Activated CD4-positive, alpha-beta T cell treated with anti-CD3 and anti-CD28 coated beads for 24 hours (primary cell): Measurements from ENCODE around the gene GPD1.

ENCODE experiments used
- DNase-seq, 2 donors: peaks; one replicate each; pipeline ENCODE4 v3.0.0-alpha.2; 2020; ENCODE audit warnings: low read depth in 2 of 2

GPD1 gene

DNA sequence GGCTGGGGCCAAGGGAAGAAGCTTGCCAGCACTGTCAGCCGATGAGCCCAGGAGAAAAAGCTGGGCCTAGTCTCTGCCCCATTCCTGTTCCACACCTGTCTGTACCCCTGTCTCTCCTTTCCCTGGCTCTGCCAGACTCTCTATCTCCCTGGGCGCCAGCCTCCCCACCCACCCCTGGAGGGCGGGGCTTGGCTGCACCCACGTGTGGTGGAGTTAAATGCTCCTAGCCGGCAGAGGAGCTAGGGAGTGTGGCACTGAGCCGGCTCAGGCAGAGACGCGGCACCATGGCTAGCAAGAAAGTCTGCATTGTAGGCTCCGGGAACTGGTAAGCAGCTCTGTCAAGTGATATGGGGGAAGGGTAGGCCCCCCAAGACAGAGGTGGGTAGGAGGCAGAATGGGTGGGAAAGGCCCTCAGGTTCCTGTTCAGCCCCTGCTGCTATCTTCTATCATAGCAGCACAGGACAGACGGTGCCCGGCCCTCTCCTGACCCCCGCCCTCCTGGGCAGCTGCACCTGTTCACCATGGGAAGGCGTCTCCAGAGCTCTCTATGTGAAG is at the start of gene GPD1:
Gene GPD1, plus strand, starts transcription at position 242 of the 555 bp plus-strand sequence. Its CDS starts 43 bp downstream, at position 285.
- no peak for DNase-seq

DNA sequence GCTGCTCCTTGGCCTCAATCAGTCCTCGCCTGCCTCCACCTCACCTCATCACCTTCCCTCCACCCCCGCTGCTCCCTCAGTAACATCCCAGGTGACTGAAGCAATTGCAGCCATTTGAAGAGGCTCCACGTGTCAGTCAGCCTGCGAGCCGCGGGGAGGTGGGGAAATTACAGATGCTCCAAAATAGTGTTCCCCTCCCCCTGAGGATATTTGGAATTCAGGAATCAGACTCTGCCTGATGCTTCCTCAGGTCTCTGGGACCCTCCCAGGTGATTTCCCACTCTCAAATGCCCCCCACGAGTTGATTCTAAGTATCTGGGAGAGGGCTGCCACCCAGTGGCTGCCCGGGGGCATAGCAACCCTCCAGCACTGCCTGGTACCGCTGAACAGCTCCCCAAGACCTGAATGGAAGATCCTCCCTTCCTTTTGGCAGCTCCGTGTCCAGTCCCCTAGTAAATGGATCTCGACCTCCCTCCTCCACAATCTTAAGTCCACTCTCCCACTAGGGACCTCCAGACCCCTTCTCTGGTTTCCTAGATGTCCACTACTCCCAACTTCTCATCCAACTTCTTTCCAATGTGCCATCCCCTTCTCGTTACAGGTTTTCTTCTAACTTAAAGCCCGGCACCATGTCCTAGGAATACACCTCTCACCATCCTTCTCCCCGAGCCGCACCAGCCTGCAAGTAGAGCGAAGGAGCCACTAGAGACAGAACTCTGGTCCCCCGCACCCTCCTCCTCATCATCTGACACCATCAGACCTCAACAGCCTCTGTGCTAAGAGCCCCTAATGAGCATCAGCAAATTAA is 47.8 kb upstream of the GPD1 start:
- peak; percentile 49 to 53 for DNase-seq

DNA sequence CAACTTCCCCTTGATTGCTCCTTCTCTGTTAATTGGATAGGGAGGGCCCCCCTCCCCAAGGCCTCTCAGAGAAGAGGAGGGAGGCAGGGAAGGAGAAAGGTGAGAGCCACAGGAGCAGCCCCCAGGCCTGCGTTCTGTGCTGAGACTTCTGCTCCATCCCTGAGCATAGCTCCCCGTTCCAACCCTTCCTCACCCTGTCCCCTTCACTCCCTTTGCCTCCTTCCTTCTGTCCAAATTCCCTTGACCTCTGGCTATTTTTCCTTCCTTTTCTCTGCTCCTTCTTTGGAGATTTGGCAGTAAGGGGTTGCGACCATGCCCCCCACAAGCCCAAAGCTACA is 47.2 kb upstream of the GPD1 start:
- DNase-seq = no peak

DNA sequence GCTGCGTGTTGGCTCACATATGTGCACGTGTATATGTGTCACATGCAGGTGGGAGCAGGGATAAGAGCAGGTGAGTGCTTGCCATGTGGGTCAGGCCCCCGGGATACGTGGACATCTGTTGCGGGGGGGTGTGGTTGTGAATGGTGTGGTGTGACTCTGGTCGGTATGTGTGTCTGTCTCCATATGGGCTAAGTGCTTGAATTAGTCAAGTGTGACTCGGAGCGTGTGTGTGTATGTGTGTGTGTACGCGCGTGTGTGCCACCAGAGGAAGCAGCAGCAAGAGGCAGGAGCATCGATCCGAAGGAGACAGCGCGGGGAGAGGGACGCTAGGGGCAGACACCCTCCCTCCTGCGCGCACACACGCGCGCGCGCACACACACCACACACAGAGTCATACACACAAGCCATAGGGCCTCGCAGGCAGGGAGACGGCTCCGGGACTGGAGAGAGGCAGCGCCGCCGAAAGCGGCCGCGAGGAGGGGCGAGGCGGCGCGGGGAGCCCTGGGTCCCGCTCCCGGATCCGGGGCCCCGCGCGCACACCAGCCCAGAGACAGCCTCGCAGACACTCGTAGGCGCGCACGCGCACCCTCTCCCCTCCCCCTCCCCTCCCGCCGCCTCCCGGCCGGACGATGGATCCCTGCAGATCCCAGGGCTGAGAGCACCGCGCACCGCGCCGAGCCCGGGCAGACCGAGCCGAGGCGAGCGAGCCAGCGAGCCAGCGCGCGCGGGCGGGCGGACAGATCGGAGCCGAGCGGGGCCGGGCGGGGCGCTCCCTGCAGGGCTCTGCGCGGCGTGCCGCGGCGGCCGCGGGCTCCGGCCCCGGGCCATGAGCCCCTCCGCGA is 46.6 kb upstream of the GPD1 start, which contains the start of gene ASIC1:
Gene ASIC1, plus strand, starts transcription at position 597 of the 842 bp plus-strand sequence. CDS start 1,171 bp downstream, outside the sequence.
- peak; percentile 18 to 38 for DNase-seq

DNA sequence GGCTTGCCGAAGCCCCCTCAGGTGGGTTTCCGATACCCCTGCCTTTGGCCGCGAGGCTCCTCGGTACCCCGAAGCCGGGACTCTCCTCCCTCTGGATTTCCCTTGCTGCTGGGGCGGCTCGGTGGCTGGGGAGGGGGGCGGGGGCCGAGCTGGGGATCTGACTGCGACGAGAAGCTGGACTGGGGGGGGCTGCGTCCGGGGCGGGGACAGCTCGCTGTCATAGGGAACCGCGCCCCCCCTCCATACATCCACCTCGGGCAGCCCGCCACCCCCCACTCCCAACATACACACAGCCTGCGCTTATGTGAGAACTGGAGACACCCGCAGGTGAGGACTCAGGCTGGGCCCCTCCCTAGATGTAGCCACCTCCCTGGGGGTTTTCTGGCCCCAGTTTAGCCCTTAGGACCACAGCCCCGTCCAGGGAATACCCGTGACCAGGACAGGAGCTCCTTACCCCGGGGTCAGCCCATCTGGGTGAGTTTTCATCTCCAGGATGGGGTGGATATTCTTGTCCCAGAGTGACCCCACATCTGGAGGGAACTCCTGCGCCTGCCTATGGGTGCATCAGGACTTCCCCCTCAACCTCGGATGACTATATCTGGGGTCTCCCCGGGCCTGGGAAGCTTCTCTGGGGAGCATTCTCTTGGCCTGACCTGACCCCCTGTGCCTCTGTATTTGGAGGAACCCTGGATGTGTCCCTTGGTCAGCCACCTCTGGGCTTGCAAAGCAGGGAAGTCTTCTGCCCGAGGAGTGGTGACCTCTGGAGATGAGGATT is 45.7 kb upstream of the GPD1 start:
- DNase-seq = no peak

DNA sequence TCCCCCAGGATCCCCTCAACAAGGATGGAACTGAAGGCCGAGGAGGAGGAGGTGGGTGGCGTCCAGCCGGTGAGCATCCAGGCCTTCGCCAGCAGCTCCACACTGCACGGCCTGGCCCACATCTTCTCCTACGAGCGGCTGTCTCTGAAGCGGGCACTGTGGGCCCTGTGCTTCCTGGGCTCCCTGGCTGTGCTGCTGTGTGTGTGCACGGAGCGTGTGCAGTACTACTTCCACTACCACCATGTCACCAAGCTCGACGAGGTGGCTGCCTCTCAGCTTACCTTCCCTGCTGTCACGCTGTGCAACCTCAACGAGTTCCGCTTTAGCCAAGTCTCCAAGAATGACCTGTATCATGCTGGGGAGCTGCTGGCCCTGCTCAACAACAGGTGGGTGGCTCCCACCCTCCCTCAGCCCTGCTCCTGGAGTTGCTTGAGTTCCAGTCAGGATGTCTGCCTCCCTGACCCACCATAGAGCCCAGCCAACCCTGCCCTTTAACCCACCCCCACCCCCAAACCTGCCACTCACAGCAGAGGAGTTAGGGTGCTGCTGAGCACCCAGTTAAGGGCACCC is 45.0 kb upstream of the GPD1 start:
- no peak for DNase-seq

DNA sequence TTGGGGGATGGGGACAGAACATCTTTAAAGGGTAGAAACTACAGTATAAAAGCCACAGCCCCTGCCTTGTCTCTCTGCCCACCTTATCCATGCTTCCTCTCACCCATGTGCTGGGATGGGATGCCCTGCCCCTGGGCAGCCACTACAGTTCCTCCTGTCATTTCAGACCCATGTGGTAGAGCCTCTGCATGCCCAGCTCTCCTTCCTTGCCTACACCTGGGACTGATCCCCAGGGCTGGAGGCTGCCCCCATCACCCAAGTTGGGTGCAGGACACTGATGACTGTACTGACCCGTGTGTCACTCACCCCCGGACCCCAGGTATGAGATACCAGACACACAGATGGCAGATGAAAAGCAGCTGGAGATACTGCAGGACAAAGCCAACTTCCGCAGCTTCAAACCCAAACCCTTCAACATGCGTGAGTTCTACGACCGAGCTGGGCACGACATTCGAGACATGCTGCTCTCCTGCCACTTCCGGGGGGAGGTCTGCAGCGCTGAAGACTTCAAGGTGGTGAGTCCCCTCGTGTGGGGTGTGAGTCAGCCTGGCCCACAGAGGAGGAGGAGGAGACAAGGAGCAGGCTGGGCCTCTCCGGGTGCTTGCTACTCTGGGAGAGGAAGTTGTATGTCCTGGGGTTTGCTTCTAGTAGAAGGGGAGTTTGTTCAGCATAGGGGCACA is 44.2 kb upstream of the GPD1 start:
- DNase-seq = peak; percentile 34 to 35

DNA sequence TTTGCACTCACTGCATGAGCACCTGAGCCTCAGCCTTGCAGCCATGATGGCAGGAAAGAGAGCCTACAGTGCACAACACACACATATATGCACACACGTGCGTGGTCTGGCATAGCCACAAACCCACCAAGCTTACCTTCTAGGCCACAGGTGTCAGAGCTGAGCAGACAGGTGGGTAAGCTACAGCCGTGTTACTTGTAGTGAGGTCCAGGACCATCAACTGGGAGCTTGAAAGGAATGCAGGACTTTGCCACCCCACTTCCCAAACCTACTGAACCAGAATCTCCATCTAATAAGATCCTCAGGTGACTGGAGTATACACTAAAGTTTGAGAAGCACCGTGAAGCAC is 43.7 kb upstream of the GPD1 start:
- DNase-seq = no peak

DNA sequence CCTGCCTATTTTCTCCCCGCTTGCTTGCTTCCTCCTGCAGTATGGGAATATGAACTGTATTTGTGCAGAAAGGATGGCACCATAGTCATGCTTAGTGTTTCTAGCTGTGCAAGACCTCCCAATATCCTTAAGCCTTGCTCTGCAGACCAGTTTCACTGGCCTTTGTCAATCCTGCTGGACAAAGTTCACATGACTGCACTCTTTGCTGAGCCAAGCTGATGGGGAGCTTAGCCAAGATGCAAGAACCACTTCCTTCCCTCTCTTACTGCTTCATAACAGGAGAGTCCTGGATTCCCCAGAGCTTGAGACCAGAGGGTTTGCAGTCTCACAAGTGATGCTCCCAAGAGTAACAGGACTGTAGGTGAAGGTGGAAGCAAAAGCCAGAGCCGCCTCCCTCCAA is 42.6 kb upstream of the GPD1 start:
- no peak for DNase-seq

DNA sequence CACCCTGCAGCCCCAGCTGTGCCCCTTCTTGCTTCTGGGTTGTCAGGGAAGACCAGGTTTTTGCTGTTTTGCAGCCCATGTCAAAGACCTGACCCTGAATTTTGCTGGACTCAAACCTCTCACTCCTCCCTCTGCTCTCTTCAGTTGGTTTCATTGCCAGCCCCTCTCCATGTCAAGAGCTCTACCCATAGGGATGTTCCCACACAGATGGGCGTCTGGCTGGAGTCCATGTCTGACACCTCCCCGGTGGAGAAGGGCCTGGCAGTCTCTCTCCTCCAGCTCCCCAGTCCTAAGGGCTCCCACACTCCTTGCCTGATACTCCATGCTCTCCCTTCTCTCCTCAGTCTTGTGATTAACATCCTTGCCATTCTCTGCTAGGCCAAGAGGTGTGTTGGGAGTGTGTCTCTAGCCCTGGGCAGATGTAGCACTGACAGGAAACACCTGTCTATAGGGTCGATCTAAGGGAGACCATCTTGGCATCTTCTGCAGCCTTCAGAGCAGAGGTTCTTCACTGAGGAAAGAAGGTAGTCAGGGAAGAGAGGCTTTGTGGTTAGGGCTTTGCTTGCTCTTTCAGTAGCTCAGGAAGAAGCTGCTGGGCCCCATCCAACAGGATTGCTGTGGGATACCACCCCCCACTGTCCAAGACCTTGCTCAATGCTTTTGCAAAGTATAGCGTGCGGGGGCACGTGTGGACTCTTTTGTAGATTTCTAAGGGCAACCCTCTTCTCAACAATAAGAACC is 41.7 kb upstream of the GPD1 start:
- no peak for DNase-seq

DNA sequence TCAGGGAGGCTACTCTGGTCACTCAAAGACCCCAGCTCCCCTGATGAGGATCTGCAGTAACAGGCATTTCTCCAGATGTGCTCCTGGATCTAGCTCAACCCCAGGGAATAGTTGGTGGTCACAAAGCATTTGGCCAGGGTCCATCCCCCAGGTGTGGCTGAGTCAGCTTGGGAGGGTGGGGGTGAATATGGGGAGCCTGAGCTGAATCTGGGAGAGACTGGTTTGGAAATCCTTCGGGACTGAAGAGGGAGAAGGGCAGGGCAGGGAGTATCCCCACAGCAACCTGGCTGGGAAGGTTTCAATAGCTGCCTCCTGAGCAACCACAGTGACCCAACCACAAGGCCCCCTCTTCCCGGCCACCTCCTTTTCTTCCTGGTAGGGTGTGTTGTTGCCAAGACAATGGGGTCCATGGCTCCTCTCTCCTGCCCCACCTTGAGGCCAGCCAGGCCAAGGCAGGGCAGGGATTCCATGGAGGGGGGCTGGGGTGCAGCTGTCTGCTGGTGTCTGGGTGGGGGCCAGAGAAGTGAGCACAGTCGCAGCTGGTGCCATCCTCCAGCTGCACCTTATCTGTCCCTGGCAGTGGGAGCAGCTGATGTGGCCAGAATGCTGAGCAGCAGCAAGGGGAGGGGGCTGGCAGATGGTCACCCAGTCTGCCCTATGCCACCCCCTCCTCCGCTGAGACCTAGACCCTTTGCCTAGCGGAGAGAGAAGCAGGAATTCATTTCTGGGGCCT is 40.9 kb upstream of the GPD1 start:
- DNase-seq = no peak

DNA sequence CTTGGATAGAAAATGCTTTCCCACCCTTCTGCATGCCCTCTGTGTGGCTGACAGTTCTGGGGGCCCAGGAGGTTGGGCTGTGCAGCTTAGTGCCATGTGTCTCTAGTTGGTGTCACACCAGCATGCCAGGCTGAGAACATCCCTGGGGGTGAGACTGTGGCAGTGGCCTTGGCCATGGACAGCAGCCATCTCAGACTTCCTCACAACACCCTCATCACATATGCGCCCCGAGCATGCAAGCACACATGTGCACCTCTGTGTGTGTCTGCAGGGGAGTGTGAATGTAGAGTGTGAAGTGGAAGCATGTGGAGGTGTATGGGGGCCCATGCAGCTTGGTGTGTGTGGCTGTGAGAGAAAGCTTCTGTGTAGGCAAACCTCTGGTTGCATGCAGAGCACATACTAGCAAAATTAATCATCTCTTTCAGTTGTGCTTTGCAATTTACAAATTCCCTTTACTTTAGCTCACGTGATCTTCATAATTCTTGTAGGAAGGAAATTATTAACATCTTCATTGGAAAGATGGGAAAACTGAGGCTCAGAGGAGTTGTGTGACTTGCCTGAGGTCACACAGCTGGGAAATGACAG is 38.0 kb upstream of the GPD1 start:
- DNase-seq = no peak

DNA sequence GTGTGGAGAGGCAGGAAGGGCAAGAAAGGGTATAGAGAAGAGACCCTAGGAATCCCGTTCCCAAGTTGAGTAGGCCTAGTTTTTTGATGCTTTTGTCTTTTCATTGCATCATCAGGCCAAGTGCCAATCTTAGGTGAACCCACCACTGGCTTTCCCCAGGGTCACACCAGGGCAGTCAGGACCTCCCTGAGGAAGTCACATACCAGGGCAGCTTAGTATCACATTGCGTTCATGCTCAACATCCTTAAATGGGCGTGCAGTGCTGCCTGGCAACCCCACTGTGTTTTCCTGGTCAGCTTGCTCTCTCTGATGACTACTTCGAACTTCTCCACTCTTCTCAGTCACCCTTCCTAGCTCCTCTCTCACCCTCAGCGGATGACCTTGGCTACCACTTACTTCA is 37.4 kb upstream of the GPD1 start:
- no peak for DNase-seq

DNA sequence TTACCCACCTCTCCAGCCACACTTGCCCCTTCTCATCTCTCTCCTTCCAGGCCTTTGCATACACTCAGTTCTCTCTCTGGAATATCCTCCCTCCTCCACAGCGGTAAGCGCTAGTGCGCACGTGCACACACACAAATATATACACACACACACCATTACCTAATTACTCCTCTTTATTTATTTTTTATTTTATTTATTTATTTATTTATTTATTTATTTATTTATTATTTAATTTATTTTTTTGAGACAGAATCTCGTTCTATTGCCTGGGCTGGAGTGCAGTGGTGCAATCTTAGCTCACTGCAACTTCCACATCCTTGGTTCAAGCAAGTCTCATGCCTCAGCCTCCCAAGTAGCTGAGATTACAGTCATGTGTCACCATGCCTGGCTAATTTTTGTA is 34.7 kb upstream of the GPD1 start:
- DNase-seq = no peak

DNA sequence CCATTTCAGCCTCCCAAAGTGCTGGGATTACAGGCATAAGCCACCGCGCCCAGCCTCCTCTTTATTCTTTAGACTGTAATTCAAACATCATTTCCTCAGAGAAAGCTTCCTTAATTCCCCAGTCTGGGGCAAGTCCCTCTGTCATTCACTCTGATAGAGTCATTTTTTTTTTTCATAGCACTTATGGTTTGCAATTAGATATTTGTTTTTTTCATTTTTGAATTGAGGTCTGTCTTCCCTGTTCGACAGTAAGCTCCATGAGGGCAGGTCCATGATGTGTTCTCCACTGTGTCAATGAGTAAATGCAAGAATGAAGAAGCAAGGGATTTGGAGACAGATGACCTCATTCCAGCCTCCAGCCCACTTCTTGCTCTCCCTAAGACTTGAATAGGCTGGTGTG is 34.3 kb upstream of the GPD1 start:
- no peak for DNase-seq

DNA sequence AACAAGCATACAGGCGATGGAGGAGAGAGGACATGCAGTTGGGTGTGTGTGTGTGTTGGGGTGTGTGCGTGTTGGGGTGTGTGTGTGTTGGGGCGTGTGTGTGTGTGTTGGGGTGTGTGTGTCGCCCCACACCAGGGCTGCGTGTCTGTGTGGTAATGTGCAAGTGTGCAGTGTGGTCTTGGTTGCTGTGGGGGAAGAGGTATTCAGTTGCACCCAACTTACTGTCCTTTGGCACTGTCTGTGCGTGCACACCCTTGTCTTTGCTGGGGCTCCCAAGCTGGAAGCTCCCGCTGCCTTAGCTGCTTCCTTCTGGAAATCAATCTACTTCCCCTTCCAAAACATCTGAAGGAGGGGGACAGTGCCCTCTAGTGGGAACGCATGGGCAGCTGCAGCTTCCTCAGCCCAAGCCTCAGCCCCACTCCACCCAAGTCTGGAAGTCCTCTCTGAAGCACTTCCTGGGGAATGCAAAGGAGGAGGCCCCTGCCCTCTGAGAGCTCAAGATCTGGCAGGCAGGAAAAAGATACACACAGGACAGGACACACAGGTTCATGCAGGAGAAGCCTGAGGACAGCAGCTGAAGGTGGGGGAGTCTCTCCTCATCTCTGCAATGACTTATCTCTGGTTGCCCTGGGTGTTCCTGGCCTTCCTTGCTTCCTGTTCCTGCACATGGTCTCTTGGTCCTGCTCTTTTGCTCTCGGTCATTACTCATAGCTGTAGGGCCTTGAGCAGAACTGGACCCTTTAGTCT is 33.3 kb upstream of the GPD1 start:
- DNase-seq = peak; percentile 54

DNA sequence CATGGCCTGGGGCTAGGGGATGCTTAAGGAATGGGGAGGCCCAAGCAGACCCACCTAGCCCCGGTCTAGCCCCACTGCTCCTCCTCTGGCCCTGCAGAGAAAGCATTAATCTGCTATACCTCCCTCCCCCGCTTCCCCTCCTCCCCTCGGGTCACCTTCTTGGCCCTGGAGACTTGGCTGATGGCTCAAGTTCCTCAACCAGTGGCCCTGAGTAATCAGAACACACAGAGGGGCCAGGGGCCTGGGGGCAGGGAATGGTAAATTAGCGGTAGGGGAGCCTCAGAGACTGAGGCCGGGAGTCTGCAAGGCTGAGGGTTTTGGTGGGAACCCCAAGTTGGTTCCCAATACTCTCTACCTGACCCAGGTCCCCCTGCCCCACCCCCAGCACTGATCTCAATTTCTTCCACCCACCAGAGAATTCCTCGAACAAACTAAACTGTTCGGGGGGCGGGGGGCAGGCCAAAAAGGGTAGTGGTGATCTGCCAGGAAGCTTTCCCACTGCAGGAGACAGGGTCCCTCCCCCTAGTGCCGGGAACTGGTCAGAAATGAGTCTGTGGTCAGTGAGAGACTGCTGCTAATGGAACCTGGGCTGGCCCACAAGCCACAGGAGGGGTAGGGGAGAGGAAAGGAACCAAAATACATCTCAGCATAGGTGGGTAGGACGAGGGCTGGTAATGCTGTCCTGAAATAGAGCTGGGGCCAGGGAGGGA is 31.5 kb upstream of the GPD1 start:
- DNase-seq = no peak

DNA sequence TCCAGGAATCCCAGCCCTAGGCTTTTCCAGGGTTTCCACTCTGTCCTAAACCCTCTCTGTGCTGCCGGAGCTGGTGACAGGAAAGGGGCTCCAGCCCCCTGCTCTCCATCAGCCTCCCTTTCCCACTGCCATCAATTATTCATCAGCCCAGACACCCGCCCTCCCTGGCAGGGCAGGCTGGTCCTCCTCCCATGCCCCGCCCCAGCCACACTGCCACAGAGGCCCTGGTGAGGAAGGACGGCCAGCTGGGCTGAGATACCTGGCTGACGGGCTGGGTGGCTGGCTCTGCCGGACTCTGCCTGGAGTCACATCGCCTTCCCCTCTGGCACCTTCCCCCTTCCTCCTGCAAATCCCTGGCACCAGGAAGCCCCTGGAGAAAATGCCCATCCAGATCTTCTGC is 30.6 kb upstream of the GPD1 start:
- no peak for DNase-seq
